ENCODE data around the gene MTCH1. TPM values are rescaled to one million over a fixed set of nuclear protein-coding genes. Genes with fewer than 3 reads are reported as not detected.

Gene MTCH1
- total and polyA plus RNA-seq, 10 of the 15 experiments (the other 5 are each of a cell fraction or from before 2014, with no cell fraction given) = 7.2 to 128 (median 85.2) TPM

DNA sequence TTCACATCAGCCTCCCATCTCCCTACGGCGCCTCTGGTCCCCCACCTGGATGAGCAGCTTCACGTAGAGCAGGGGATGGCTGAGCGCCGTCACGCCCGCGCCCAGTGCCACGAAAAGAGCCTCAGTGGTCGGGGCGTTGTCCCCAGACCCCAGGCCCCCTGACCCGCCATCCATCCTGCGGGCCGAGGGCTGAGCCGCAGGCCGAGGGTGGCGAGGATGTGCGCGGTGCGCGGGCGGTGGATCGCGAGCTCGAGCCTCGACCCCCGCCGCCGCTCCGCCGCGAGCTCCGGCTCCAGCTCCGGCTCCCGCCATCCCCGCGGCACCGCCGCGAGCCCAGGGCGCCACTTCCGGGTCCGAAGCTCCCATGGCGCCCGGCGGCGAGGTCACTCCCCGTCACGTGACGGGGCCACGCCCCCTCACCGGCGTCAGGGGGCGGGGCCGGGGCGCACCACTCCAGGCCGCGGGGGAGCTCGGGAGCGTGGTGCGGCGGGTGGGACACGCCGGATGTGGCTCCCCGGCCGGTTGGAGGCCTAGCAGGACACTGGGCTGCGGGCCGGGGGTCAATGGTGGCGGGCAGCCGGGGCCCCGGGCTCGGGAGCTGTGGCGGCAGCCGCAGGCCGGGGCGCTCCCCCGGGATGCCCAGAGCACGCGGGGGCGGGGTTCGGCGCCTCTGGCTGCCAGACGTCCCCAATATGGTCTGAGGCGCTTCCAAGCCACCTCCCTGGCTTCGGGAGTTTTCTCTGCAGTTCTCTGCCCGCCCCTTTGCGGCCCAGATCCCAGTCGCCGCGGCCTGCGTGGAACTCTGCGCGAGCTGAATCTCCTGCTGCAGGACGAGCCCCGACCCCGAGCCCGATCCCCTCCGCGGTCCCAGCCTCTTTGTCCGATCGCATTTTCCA is at the start of gene MTCH1 (continued):
- TF ChIP-seq, protein P1, sequence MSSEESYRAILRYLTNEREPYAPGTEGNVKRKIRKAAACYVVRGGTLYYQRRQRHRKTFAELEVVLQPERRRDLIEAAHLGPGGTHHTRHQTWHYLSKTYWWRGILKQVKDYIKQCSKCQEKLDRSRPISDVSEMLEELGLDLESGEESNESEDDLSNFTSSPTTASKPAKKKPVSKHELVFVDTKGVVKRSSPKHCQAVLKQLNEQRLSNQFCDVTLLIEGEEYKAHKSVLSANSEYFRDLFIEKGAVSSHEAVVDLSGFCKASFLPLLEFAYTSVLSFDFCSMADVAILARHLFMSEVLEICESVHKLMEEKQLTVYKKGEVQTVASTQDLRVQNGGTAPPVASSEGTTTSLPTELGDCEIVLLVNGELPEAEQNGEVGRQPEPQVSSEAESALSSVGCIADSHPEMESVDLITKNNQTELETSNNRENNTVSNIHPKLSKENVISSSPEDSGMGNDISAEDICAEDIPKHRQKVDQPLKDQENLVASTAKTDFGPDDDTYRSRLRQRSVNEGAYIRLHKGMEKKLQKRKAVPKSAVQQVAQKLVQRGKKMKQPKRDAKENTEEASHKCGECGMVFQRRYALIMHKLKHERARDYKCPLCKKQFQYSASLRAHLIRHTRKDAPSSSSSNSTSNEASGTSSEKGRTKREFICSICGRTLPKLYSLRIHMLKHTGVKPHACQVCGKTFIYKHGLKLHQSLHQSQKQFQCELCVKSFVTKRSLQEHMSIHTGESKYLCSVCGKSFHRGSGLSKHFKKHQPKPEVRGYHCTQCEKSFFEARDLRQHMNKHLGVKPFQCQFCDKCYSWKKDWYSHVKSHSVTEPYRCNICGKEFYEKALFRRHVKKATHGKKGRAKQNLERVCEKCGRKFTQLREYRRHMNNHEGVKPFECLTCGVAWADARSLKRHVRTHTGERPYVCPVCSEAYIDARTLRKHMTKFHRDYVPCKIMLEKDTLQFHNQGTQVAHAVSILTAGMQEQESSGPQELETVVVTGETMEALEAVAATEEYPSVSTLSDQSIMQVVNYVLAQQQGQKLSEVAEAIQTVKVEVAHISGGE (CRISPR knock-in tag; IDR thresholded peaks at IDR 0.05) = peak; percentile 50; the same call in 1 of the 2 replicates
- TF ChIP-seq SREBF2 (IDR thresholded peaks at IDR 0.05; ENCODE audit: low read length) = no peak
- TF ChIP-seq MYB (IDR thresholded peaks at IDR 0.05; ENCODE audit: borderline replicate concordance, low read depth, low read length) = no peak
- no peak for TF ChIP-seq RELA (IDR thresholded peaks at IDR 0.05; ENCODE audit: borderline replicate concordance, partially characterized antibody)
- TF ChIP-seq BRCA1 (IDR thresholded peaks at IDR 0.05; ENCODE audit: low read depth, low read length) = peak; percentile 29; the same call in 1 of the 2 replicates
- TF ChIP-seq, protein P2, sequence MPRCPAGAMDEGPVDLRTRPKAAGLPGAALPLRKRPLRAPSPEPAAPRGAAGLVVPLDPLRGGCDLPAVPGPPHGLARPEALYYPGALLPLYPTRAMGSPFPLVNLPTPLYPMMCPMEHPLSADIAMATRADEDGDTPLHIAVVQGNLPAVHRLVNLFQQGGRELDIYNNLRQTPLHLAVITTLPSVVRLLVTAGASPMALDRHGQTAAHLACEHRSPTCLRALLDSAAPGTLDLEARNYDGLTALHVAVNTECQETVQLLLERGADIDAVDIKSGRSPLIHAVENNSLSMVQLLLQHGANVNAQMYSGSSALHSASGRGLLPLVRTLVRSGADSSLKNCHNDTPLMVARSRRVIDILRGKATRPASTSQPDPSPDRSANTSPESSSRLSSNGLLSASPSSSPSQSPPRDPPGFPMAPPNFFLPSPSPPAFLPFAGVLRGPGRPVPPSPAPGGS (IDR thresholded peaks at IDR 0.05; ENCODE audit: borderline replicate concordance, insufficient read depth, low read depth, low read length, poor library complexity, severe bottlenecking) = no peak
- peak; percentile 56 for TF ChIP-seq CREB1 (IDR thresholded peaks at IDR 0.05; ENCODE audit: low read depth)
- no peak for TF ChIP-seq CBX3 (IDR thresholded peaks at IDR 0.05; ENCODE audit: borderline replicate concordance, low read depth)
- no peak for TF ChIP-seq ZZZ3 (IDR thresholded peaks at IDR 0.05; ENCODE audit: control insufficient read depth, insufficient read length, low read depth)
- TF ChIP-seq, protein P3, sequence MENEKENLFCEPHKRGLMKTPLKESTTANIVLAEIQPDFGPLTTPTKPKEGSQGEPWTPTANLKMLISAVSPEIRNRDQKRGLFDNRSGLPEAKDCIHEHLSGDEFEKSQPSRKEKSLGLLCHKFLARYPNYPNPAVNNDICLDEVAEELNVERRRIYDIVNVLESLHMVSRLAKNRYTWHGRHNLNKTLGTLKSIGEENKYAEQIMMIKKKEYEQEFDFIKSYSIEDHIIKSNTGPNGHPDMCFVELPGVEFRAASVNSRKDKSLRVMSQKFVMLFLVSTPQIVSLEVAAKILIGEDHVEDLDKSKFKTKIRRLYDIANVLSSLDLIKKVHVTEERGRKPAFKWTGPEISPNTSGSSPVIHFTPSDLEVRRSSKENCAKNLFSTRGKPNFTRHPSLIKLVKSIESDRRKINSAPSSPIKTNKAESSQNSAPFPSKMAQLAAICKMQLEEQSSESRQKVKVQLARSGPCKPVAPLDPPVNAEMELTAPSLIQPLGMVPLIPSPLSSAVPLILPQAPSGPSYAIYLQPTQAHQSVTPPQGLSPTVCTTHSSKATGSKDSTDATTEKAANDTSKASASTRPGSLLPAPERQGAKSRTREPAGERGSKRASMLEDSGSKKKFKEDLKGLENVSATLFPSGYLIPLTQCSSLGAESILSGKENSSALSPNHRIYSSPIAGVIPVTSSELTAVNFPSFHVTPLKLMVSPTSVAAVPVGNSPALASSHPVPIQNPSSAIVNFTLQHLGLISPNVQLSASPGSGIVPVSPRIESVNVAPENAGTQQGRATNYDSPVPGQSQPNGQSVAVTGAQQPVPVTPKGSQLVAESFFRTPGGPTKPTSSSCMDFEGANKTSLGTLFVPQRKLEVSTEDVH (IDR thresholded peaks at IDR 0.05; ENCODE audit: low read depth, partially characterized antibody) = no peak
- peak; percentile 32; the same call in 1 of the 2 replicates for TF ChIP-seq SMAD5 (IDR thresholded peaks at IDR 0.05; ENCODE audit: low read depth)
- TF ChIP-seq KLF5 (IDR thresholded peaks at IDR 0.05; ENCODE audit: partially characterized antibody) = peak; percentile 99
- TF ChIP-seq, protein P4, sequence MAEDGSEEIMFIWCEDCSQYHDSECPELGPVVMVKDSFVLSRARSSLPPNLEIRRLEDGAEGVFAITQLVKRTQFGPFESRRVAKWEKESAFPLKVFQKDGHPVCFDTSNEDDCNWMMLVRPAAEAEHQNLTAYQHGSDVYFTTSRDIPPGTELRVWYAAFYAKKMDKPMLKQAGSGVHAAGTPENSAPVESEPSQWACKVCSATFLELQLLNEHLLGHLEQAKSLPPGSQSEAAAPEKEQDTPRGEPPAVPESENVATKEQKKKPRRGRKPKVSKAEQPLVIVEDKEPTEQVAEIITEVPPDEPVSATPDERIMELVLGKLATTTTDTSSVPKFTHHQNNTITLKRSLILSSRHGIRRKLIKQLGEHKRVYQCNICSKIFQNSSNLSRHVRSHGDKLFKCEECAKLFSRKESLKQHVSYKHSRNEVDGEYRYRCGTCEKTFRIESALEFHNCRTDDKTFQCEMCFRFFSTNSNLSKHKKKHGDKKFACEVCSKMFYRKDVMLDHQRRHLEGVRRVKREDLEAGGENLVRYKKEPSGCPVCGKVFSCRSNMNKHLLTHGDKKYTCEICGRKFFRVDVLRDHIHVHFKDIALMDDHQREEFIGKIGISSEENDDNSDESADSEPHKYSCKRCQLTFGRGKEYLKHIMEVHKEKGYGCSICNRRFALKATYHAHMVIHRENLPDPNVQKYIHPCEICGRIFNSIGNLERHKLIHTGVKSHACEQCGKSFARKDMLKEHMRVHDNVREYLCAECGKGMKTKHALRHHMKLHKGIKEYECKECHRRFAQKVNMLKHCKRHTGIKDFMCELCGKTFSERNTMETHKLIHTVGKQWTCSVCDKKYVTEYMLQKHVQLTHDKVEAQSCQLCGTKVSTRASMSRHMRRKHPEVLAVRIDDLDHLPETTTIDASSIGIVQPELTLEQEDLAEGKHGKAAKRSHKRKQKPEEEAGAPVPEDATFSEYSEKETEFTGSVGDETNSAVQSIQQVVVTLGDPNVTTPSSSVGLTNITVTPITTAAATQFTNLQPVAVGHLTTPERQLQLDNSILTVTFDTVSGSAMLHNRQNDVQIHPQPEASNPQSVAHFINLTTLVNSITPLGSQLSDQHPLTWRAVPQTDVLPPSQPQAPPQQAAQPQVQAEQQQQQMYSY (CRISPR knock-in tag; IDR thresholded peaks at IDR 0.05) = peak; percentile 69; the same call in 1 of the 2 replicates
- TF ChIP-seq, protein P5, sequence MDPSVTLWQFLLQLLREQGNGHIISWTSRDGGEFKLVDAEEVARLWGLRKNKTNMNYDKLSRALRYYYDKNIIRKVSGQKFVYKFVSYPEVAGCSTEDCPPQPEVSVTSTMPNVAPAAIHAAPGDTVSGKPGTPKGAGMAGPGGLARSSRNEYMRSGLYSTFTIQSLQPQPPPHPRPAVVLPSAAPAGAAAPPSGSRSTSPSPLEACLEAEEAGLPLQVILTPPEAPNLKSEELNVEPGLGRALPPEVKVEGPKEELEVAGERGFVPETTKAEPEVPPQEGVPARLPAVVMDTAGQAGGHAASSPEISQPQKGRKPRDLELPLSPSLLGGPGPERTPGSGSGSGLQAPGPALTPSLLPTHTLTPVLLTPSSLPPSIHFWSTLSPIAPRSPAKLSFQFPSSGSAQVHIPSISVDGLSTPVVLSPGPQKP (IDR thresholded peaks at IDR 0.05; ENCODE audit: low read depth, low read length) = no peak; the same call in none of the 2 replicates
- 0 out of 2 replicates have a peak, but pooled peaks have one; percentile 46 for TF ChIP-seq CHD2 (IDR thresholded peaks at IDR 0.05; ENCODE audit: borderline replicate concordance, low read depth, low read length)
